ENCODE results near the gene RGS7.

GRCh38 chr1:241275226-241275625, 81.8 kb downstream of the RGS7 start:
- TF ChIP-seq, protein P1, sequence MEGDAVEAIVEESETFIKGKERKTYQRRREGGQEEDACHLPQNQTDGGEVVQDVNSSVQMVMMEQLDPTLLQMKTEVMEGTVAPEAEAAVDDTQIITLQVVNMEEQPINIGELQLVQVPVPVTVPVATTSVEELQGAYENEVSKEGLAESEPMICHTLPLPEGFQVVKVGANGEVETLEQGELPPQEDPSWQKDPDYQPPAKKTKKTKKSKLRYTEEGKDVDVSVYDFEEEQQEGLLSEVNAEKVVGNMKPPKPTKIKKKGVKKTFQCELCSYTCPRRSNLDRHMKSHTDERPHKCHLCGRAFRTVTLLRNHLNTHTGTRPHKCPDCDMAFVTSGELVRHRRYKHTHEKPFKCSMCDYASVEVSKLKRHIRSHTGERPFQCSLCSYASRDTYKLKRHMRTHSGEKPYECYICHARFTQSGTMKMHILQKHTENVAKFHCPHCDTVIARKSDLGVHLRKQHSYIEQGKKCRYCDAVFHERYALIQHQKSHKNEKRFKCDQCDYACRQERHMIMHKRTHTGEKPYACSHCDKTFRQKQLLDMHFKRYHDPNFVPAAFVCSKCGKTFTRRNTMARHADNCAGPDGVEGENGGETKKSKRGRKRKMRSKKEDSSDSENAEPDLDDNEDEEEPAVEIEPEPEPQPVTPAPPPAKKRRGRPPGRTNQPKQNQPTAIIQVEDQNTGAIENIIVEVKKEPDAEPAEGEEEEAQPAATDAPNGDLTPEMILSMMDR (IDR thresholded peaks at IDR 0.05 in 4 of 5, conservative IDR thresholded peaks at IDR 0.05 in 1 of 5): no peak
- TF ChIP-seq POLR2A (IDR thresholded peaks at IDR 0.05): no peak
